NCI-H345 treated with DMSO at 0.1 percent for 48 hours (cell line): Measurements from ENCODE around the gene R3HDM2.
"Not testable (repeated sequence)": the region's sequence is repeated elsewhere in the genome, so short reads cannot be mapped to it uniquely, and the experiment has no call there.

Experiments used
- DNase-seq: peaks from one replicate; lab custom pipeline; 2025; ENCODE audit not compliant: unreplicated experiment; lab: John Stamatoyannopoulos, UW

The R3HDM2 gene

GRCh38 chr12:57336299-57336698 lies 94.5 kb downstream of the R3HDM2 start:
- not testable (repeated sequence) for DNase-seq

GRCh38 chr12:57334219-57334618 lies 96.6 kb downstream of the R3HDM2 start:
- DNase-seq = no peak

- no peak for DNase-seq
Measured at GRCh38 chr12:57332646-57333312, 98.1 kb downstream of the R3HDM2 start.

- DNase-seq = no peak
Measured at GRCh38 chr12:57330992-57331391, 99.9 kb downstream of the R3HDM2 start.

- no peak for DNase-seq
Measured at GRCh38 chr12:57329219-57329618, 101.6 kb downstream of the R3HDM2 start.

- no peak for DNase-seq
Measured at GRCh38 chr12:57325395-57325794, 105.4 kb downstream of the R3HDM2 start.

- no peak for DNase-seq
Measured at GRCh38 chr12:57323416-57323815, 107.4 kb downstream of the R3HDM2 start.

- no peak for DNase-seq
Measured at GRCh38 chr12:57320639-57321038, 110.2 kb downstream of the R3HDM2 start.

GRCh38 chr12:57319678-57320469 lies 111.0 kb downstream of the R3HDM2 start:
- no peak for DNase-seq

- DNase-seq = no peak
Measured at GRCh38 chr12:57315681-57316080, 115.2 kb downstream of the R3HDM2 start.

GRCh38 chr12:57312287-57312686 lies 118.6 kb downstream of the R3HDM2 start:
- DNase-seq = not testable (repeated sequence)

GRCh38 chr12:57309420-57309819 lies 121.4 kb downstream of the R3HDM2 start:
- no peak for DNase-seq

- no peak for DNase-seq
Measured at GRCh38 chr12:57300961-57301584, 129.8 kb downstream of the R3HDM2 start.

GRCh38 chr12:57299514-57300016 lies 131.3 kb downstream of the R3HDM2 start:
- DNase-seq = no peak

- no peak for DNase-seq
Measured at GRCh38 chr12:57296291-57296690, 134.6 kb downstream of the R3HDM2 start.

GRCh38 chr12:57282073-57282472 lies 148.8 kb downstream of the R3HDM2 start:
- not testable (repeated sequence) for DNase-seq

GRCh38 chr12:57280211-57281062 lies 150.4 kb downstream of the R3HDM2 start:
- DNase-seq = no peak

- DNase-seq = no peak
Measured at GRCh38 chr12:57278465-57279381, 152.1 kb downstream of the R3HDM2 start.

GRCh38 chr12:57276935-57277563 lies 153.8 kb downstream of the R3HDM2 start:
- no peak for DNase-seq
